T-helper 1 cell treated with Interleukin-12 subunit alpha and Interleukin-12 subunit beta and Interleukin-4 antibody, amounts not matched to agents 30 ng/mL and 1 ng/mL, for 36 hours (primary cell): ENCODE data around the gene OPTC. TPM values are rescaled to one million over a fixed set of nuclear protein-coding genes. Genes with fewer than 3 reads are reported as not detected.
"Not testable (repeated sequence)": the region's sequence is repeated elsewhere in the genome, so short reads cannot be mapped to it uniquely, and the experiment has no call there.

Experiments
- intact Hi-C: fragments of 100-400 bp; cut with micrococcal nuclease; formaldehyde crosslinking; loops from one replicate; pipeline ENCODE4 v1.15.1; 2024
- total RNA-seq: library from RNA; stranded (reverse); gene quantifications from 2 replicates; pipeline ENCODE4 v1.2.3, GENCODE V29; 2022

OPTC gene
- total RNA-seq, 1 donor from 2014 or later: not detected

- intact Hi-C loops: loop anchor here (2.0 kb wide), 1 partner anchor 93 kb away; no protein-coding TSS in a partner anchor
Measured at GRCh38 chr1:203513585-203514031, 19.7 kb downstream of the OPTC start.

GRCh38 chr1:203516184-203516583 is 22.2 kb downstream of the OPTC start:
- intact Hi-C loops: no loop called here

GRCh38 chr1:203516906-203517305 is 23.0 kb downstream of the OPTC start:
- intact Hi-C loops: no loop called here

- intact Hi-C loops: no loop called here
Measured at GRCh38 chr1:203517426-203518110, 23.6 kb downstream of the OPTC start.

- intact Hi-C loops: not testable (repeated sequence)
Measured at GRCh38 chr1:203518139-203518538, 24.2 kb downstream of the OPTC start.

GRCh38 chr1:203518541-203518940 is 24.6 kb downstream of the OPTC start:
- intact Hi-C loops: no loop called here

GRCh38 chr1:203519053-203519840 is 25.3 kb downstream of the OPTC start:
- intact Hi-C loops: no loop called here

- intact Hi-C loops: no loop called here
Measured at GRCh38 chr1:203519896-203520295, 25.9 kb downstream of the OPTC start.

GRCh38 chr1:203520315-203520714 is 26.4 kb downstream of the OPTC start:
- intact Hi-C loops: no loop called here

GRCh38 chr1:203521074-203521794 is 27.3 kb downstream of the OPTC start:
- intact Hi-C loops: no loop called here

GRCh38 chr1:203521812-203522211 is 27.9 kb downstream of the OPTC start:
- intact Hi-C loops: no loop called here

- intact Hi-C loops: no loop called here
Measured at GRCh38 chr1:203522237-203522636, 28.3 kb downstream of the OPTC start.

GRCh38 chr1:203523667-203524066 is 29.7 kb downstream of the OPTC start:
- intact Hi-C loops: no loop called here

GRCh38 chr1:203524152-203524551 is 30.2 kb downstream of the OPTC start:
- intact Hi-C loops: no loop called here

- intact Hi-C loops: no loop called here
Measured at GRCh38 chr1:203524824-203525223, 30.9 kb downstream of the OPTC start.

- intact Hi-C loops: no loop called here
Measured at GRCh38 chr1:203525685-203526084, 31.7 kb downstream of the OPTC start.

GRCh38 chr1:203526130-203526529 is 32.2 kb downstream of the OPTC start:
- intact Hi-C loops: no loop called here

- intact Hi-C loops: no loop called here
Measured at GRCh38 chr1:203526572-203526971, 32.6 kb downstream of the OPTC start.

- intact Hi-C loops: no loop called here
Measured at GRCh38 chr1:203527013-203527412, 33.1 kb downstream of the OPTC start.

- intact Hi-C loops: no loop called here
Measured at GRCh38 chr1:203528063-203528462, 34.1 kb downstream of the OPTC start.

GRCh38 chr1:203528976-203529835 is 35.3 kb downstream of the OPTC start:
- intact Hi-C loops: no loop called here
